Measurements from ENCODE around the gene MITF. TPM values are rescaled to one million over a fixed set of nuclear protein-coding genes. Genes with fewer than 3 reads are reported as not detected.

MITF gene
- polyA plus RNA-seq, 1 experiment: 30.9 TPM

- no peak for TF ChIP-seq CTCF (IDR thresholded peaks at IDR 0.05; ENCODE audit: insufficient read depth, low read depth, low read length)
- no peak overlapping the region for H3K4me3 ChIP-seq (ENCODE audit: low read depth, low read length)
- no peak for DNase-seq (ENCODE audit: low read depth)
- H3K36me3 ChIP-seq (ENCODE audit: control insufficient read depth, insufficient read depth, low read length): no peaks in the 10 kb centered on the region
- POLR2A ChIA-PET: no interaction called here
- CTCF ChIA-PET: no interaction called here
- H3K27me3 ChIP-seq (ENCODE audit: control insufficient read depth, insufficient read depth, low read length): no peaks in the 10 kb centered on the region
Measured at GRCh38 chr3:69888943-69889315, 149.7 kb downstream of the MITF start.

GRCh38 chr3:69890084-69890483 lies 150.8 kb downstream of the MITF start:
- no peak for DNase-seq (ENCODE audit: low read depth)
- ChIA-PET POLR2A (no interaction called here), CTCF (no interaction called here)
- TF ChIP-seq CTCF (IDR thresholded peaks at IDR 0.05; ENCODE audit: insufficient read depth, low read depth, low read length): no peak
- H3K4me3 ChIP-seq (ENCODE audit: low read depth, low read length): no peak overlapping the region
- H3K36me3 ChIP-seq (ENCODE audit: control insufficient read depth, insufficient read depth, low read length): no peaks in the 10 kb centered on the region
- no peaks in the 10 kb centered on the region for H3K27me3 ChIP-seq (ENCODE audit: control insufficient read depth, insufficient read depth, low read length)

- no peak for DNase-seq (ENCODE audit: low read depth)
- no peaks in the 10 kb centered on the region for H3K36me3 ChIP-seq (ENCODE audit: control insufficient read depth, insufficient read depth, low read length)
- H3K27me3 ChIP-seq (ENCODE audit: control insufficient read depth, insufficient read depth, low read length): no peaks in the 10 kb centered on the region
- no peak for TF ChIP-seq CTCF (IDR thresholded peaks at IDR 0.05; ENCODE audit: insufficient read depth, low read depth, low read length)
- ChIA-PET CTCF (no interaction called here), POLR2A (interaction anchor here (0.7 kb wide), 1 partner anchor 25 kb away, joined by 3 read pairs; no protein-coding TSS in a partner anchor)
- no peak overlapping the region for H3K4me3 ChIP-seq (ENCODE audit: low read depth, low read length)
Measured at GRCh38 chr3:69890691-69891090, 151.4 kb downstream of the MITF start.

GRCh38 chr3:69892706-69893105 lies 153.4 kb downstream of the MITF start:
- no peak overlapping the region for H3K4me3 ChIP-seq (ENCODE audit: low read depth, low read length)
- DNase-seq (ENCODE audit: low read depth): no peak
- no peaks in the 10 kb centered on the region for H3K36me3 ChIP-seq (ENCODE audit: control insufficient read depth, insufficient read depth, low read length)
- H3K27me3 ChIP-seq (ENCODE audit: control insufficient read depth, insufficient read depth, low read length): no peaks in the 10 kb centered on the region
- POLR2A ChIA-PET: interaction anchor here (0.9 kb wide), 1 partner anchor 13 kb away, joined by 5 read pairs; no protein-coding TSS in a partner anchor
- no peak for TF ChIP-seq CTCF (IDR thresholded peaks at IDR 0.05; ENCODE audit: insufficient read depth, low read depth, low read length)
- CTCF ChIA-PET: interaction anchor here (1.2 to 1.3 kb wide), 2 partner anchors 20 to 81 kb away, joined by 3 to 6 read pairs; no protein-coding TSS in a partner anchor

- Histone ChIP-seq H3K36me3 (ENCODE audit: control insufficient read depth, insufficient read depth, low read length) (no peaks in the 10 kb centered on the region), H3K4me3 (ENCODE audit: low read depth, low read length) (no peak overlapping the region), H3K27me3 (ENCODE audit: control insufficient read depth, insufficient read depth, low read length) (no peaks in the 10 kb centered on the region)
- TF ChIP-seq CTCF (IDR thresholded peaks at IDR 0.05; ENCODE audit: insufficient read depth, low read depth, low read length): no peak
- ChIA-PET CTCF (no interaction called here), POLR2A (no interaction called here)
- no peak for DNase-seq (ENCODE audit: low read depth)
Measured at GRCh38 chr3:69893274-69893673, 154.0 kb downstream of the MITF start.
